WTC11 (cell line): Measurements from ENCODE around the gene LIMS1.

Source experiments
- ETV6 ChIP-seq: sonication (generic); formaldehyde crosslinking; IDR thresholded peaks from 2 replicates; pipeline ENCODE4 v1.8.1; 2022; ENCODE audit warnings: mild to moderate bottlenecking, missing genetic modification reagents
- MAX ChIP-seq: sonication (generic); formaldehyde crosslinking; IDR thresholded peaks from 2 replicates; pipeline ENCODE4 v1.8.0; 2022; ENCODE audit warnings: mild to moderate bottlenecking, missing genetic modification reagents
- MYBL2 ChIP-seq: sonication (generic); formaldehyde crosslinking; IDR thresholded peaks from 2 replicates; pipeline ENCODE4 v1.8.1; 2023; ENCODE audit warnings: mild to moderate bottlenecking, moderate library complexity, missing genetic modification reagents
- SMAD3 ChIP-seq: sonication (generic); formaldehyde crosslinking; IDR thresholded peaks from 2 replicates; pipeline ENCODE4 v1.8.0; 2022; ENCODE audit warnings: missing genetic modification reagents, mild to moderate bottlenecking, borderline replicate concordance
- ZNF512 ChIP-seq: sonication (generic); formaldehyde crosslinking; IDR thresholded peaks from 2 replicates; pipeline ENCODE4 v1.8.1; 2022; ENCODE audit warnings: missing genetic modification reagents, borderline replicate concordance
- TF ChIP-seq, protein P1 (sequence below): fragments of 200-600 bp; IDR thresholded peaks from 2 replicates; pipeline ENCODE4 v1.8.0; 2022; ENCODE audit warnings: antibody characterized with exemption

GRCh38 chr2:108541451-108541850, 7.2 kb downstream of the LIMS1 start:
- no peak for TF ChIP-seq SMAD3 (CRISPR knock-in tag)
- TF ChIP-seq, protein P1, sequence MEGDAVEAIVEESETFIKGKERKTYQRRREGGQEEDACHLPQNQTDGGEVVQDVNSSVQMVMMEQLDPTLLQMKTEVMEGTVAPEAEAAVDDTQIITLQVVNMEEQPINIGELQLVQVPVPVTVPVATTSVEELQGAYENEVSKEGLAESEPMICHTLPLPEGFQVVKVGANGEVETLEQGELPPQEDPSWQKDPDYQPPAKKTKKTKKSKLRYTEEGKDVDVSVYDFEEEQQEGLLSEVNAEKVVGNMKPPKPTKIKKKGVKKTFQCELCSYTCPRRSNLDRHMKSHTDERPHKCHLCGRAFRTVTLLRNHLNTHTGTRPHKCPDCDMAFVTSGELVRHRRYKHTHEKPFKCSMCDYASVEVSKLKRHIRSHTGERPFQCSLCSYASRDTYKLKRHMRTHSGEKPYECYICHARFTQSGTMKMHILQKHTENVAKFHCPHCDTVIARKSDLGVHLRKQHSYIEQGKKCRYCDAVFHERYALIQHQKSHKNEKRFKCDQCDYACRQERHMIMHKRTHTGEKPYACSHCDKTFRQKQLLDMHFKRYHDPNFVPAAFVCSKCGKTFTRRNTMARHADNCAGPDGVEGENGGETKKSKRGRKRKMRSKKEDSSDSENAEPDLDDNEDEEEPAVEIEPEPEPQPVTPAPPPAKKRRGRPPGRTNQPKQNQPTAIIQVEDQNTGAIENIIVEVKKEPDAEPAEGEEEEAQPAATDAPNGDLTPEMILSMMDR, result no peak
- no peak for TF ChIP-seq MYBL2 (CRISPR knock-in tag)
- no peak for TF ChIP-seq ZNF512 (CRISPR knock-in tag)
- no peak for TF ChIP-seq MAX (CRISPR knock-in tag)
- TF ChIP-seq ETV6 (CRISPR knock-in tag), result no peak
